Measurements from ENCODE around the gene TM9SF3. TPM values are rescaled to one million over a fixed set of nuclear protein-coding genes. Genes with fewer than 3 reads are reported as not detected.
A peak's percentile ranks its signal among the peaks of the same experiment; 100 is the strongest.

Gene TM9SF3
- total RNA-seq, 2 donors from 2014 or later: 74.1 to 165 TPM

- Histone ChIP-seq H3K9me3 (no peaks in the 10 kb centered on the region), H3K4me1 (replicated peaks) (no peaks in the 10 kb centered on the region), H3K27ac (no peak overlapping the region), H3K27me3 (replicated peaks; ENCODE audit: insufficient read depth) (no peaks in the 10 kb centered on the region), H3K36me3 (no peaks in the 10 kb centered on the region), H3K4me3 (no peak overlapping the region)
- DNase-seq (ENCODE audit: low spot score): no peak
- intact Hi-C loops (cut with DNase I): no loop called here
- TF ChIP-seq POLR2A (IDR thresholded peaks at IDR 0.05) (no peak), POLR2AphosphoS5 (IDR thresholded peaks at IDR 0.05) (no peak), CTCF (IDR thresholded peaks at IDR 0.05) (peak in 1 of 4 experiments; percentile 31)
- 70% methylated on average over 3 of the region's 3 CpGs for WGBS
These were observed 95.5 kb downstream of the TM9SF3 start for GRCh38 chr10:96491303-96491702.

- Histone ChIP-seq H3K27me3 (replicated peaks; ENCODE audit: insufficient read depth) (no peaks in the 10 kb centered on the region), H3K4me3 (no peak overlapping the region), H3K4me1 (replicated peaks) (no peaks in the 10 kb centered on the region), H3K9me3 (no peaks in the 10 kb centered on the region), H3K27ac (no peak overlapping the region), H3K36me3 (no peaks in the 10 kb centered on the region)
- no peak for TF ChIP-seq POLR2AphosphoS5 (IDR thresholded peaks at IDR 0.05)
- TF ChIP-seq CTCF (IDR thresholded peaks at IDR 0.05): no peak
- TF ChIP-seq POLR2A (IDR thresholded peaks at IDR 0.05): no peak
- DNase-seq (ENCODE audit: low spot score): no peak
- intact Hi-C loops (cut with DNase I): no loop called here
- 90% methylated on average over 14 of the region's 14 CpGs for WGBS
These were observed 98.5 kb downstream of the TM9SF3 start for GRCh38 chr10:96488161-96488935.

- WGBS: 74% methylated on average over 4 of the region's 4 CpGs
- intact Hi-C loops (cut with DNase I): no loop called here
These were observed 103.8 kb downstream of the TM9SF3 start for GRCh38 chr10:96482815-96483588.

GRCh38 chr10:96478355-96478754 lies 108.5 kb downstream of the TM9SF3 start:
- Histone ChIP-seq H3K9me3 (no peaks in the 10 kb centered on the region), H3K36me3 (no peaks in the 10 kb centered on the region), H3K4me1 (replicated peaks) (no peaks in the 10 kb centered on the region), H3K27ac (no peak overlapping the region), H3K27me3 (replicated peaks; ENCODE audit: insufficient read depth) (no peaks in the 10 kb centered on the region), H3K4me3 (no peak overlapping the region)
- TF ChIP-seq POLR2AphosphoS5 (IDR thresholded peaks at IDR 0.05) (no peak), CTCF (IDR thresholded peaks at IDR 0.05) (no peak), POLR2A (IDR thresholded peaks at IDR 0.05) (no peak)
- intact Hi-C loops (cut with DNase I): no loop called here
- WGBS: 77% methylated on average over 9 of the region's 9 CpGs
- no peak for DNase-seq (ENCODE audit: low spot score)

More at GRCh38 chr10:96482815-96483588, 103.8 kb downstream of the TM9SF3 start:
- H3K4me1 ChIP-seq (replicated peaks): no peaks in the 10 kb centered on the region
- DNase-seq (ENCODE audit: low spot score): no peak
- H3K9me3 ChIP-seq: no peaks in the 10 kb centered on the region
- no peak overlapping the region for H3K27ac ChIP-seq
- no peak overlapping the region for H3K4me3 ChIP-seq
- TF ChIP-seq POLR2A (IDR thresholded peaks at IDR 0.05): no peak
- no peaks in the 10 kb centered on the region for H3K27me3 ChIP-seq (replicated peaks; ENCODE audit: insufficient read depth)
- H3K36me3 ChIP-seq: no peaks in the 10 kb centered on the region

- intact Hi-C loops (cut with DNase I): no loop called here
- DNase-seq (ENCODE audit: low spot score): no peak
- Histone ChIP-seq H3K4me1 (replicated peaks) (no peaks in the 10 kb centered on the region), H3K36me3 (no peaks in the 10 kb centered on the region), H3K4me3 (no peak overlapping the region), H3K27ac (no peak overlapping the region), H3K27me3 (replicated peaks; ENCODE audit: insufficient read depth) (no peaks in the 10 kb centered on the region), H3K9me3 (no peaks in the 10 kb centered on the region)
- no peak for TF ChIP-seq POLR2A (IDR thresholded peaks at IDR 0.05)
- TF ChIP-seq CTCF (IDR thresholded peaks at IDR 0.05): no peak
- TF ChIP-seq POLR2AphosphoS5 (IDR thresholded peaks at IDR 0.05): no peak
- 80% methylated on average over 9 of the region's 9 CpGs for WGBS
These were observed 112.9 kb downstream of the TM9SF3 start for GRCh38 chr10:96473866-96474265.
